Activated naive CD8-positive, alpha-beta T cell treated with anti-CD3 and anti-CD28 coated beads, Interleukin-2, amount 10 ng/mL, durations not matched to agents 7 days and 5 days (primary cell): ENCODE measurements around the gene KRTAP22-2. TPM values are rescaled to one million over a fixed set of nuclear protein-coding genes. Genes with fewer than 3 reads are reported as not detected.

Experiments used
- ATAC-seq: fragments of 150-1000 bp; cut with Tn5 transposase; one replicate; pipeline ENCODE4 v1.10.0; 2021; ENCODE audit warnings: low read depth, moderate library complexity
- POLR2A ChIA-PET: fragments of 350-600 bp; sonication (Branson Sonifier 250); formaldehyde crosslinking; loops from one replicate; lab custom pipeline; 2021; ENCODE audit warnings: antibody characterized with exemption; lab: Charles Lee
- DNase-seq: peaks from one replicate; pipeline ENCODE4 v3.0.0; 2021
- H3K27ac Mint-ChIP-seq: one replicate; pipeline ENCODE4 v1.8.0; 2022; ENCODE audit warnings: mild to moderate bottlenecking, mixed read lengths
- H3K27me3 Mint-ChIP-seq: one replicate; pipeline ENCODE4 v1.8.0; 2022; ENCODE audit warnings: mild to moderate bottlenecking, moderate library complexity, mixed read lengths
- H3K36me3 Mint-ChIP-seq: one replicate; pipeline ENCODE4 v1.8.0; 2021; ENCODE audit warnings: mild to moderate bottlenecking, mixed read lengths
- H3K4me1 Mint-ChIP-seq: one replicate; pipeline ENCODE4 v1.8.0; 2021; ENCODE audit warnings: mixed read lengths
- H3K4me3 Mint-ChIP-seq: one replicate; pipeline ENCODE4 v1.8.0; 2022; ENCODE audit warnings: mild to moderate bottlenecking, moderate library complexity, mixed read lengths
- H3K9me3 Mint-ChIP-seq: one replicate; pipeline ENCODE4 v1.8.0; 2021; ENCODE audit warnings: mixed read lengths
- total RNA-seq, 2 experiments: library from RNA; stranded (reverse); gene quantifications; one replicate each; pipeline ENCODE4 v1.2.3, GENCODE V29; 2021

KRTAP22-2 gene
- total RNA-seq, 2 experiments from 2014 or later: not detected

DNA sequence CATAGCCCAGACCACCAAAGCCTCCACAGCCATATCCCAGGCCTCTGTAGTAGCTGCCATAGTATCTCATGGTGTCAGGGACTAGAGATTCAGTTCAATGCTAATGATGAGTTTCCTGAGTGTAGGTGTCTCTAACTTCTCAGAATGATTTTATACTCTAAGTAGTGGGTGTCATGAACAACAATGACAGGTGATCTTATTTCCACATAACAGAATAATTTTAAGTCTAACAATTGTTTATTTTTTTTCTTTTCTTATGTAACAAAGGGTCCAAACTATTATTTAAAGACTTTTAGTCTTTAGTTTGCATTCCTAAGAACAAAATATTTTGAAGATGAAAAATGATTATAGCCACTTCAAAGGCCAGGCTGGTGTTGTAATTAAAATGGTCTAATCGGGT, 48.4 kb downstream of the KRTAP22-2 start, which contains the start of gene KRTAP19-6:
TSS of gene KRTAP19-6 (minus strand) at position 101 of the 400 bp plus-strand sequence. CDS start at position 70, 31 bp downstream.
- H3K9me3 Mint-ChIP-seq: peaks cover 4% of the 10 kb centered on the region
- no peaks in the 10 kb centered on the region for H3K27me3 Mint-ChIP-seq
- no peak within 1 kb of the TSS for H3K4me3 Mint-ChIP-seq
- no peaks in the 10 kb centered on the region for H3K4me1 Mint-ChIP-seq
- DNase-seq (no peak), ATAC-seq (no peak)
- H3K27ac Mint-ChIP-seq: no peak within 1 kb of the TSS
- POLR2A ChIA-PET: no interaction called here
- H3K36me3 Mint-ChIP-seq: no peaks in the 10 kb centered on the region

Other genes with a start within 250 kb of the KRTAP22-2 start
- not detected for gene KRTAP23-1, start 241.8 kb downstream of the KRTAP22-2 start, total RNA-seq
- not detected for gene KRTAP13-2, start 218.1 kb downstream of the KRTAP22-2 start, total RNA-seq
- gene KRTAP13-1, start 194.4 kb downstream of the KRTAP22-2 start, total RNA-seq: not detected
- gene KRTAP13-3, start 164.5 kb downstream of the KRTAP22-2 start, total RNA-seq: not detected
- not detected for gene KRTAP13-4, start 160.2 kb downstream of the KRTAP22-2 start, total RNA-seq
- gene KRTAP15-1, start 150.1 kb downstream of the KRTAP22-2 start, total RNA-seq: not detected
- gene KRTAP19-1, start 110.0 kb downstream of the KRTAP22-2 start, total RNA-seq: not detected
- gene KRTAP19-2, start 103.0 kb downstream of the KRTAP22-2 start, total RNA-seq: not detected
- not detected for gene KRTAP19-3, start 98.4 kb downstream of the KRTAP22-2 start, total RNA-seq
- gene KRTAP19-4, start 93.2 kb downstream of the KRTAP22-2 start, total RNA-seq: not detected
- gene KRTAP19-5, start 88.3 kb downstream of the KRTAP22-2 start, total RNA-seq: not detected
- not detected for gene KRTAP19-6, start 48.5 kb downstream of the KRTAP22-2 start, total RNA-seq
- gene KRTAP19-7, start 29.1 kb downstream of the KRTAP22-2 start, total RNA-seq: not detected
- gene KRTAP6-3, start 2.0 kb upstream of the KRTAP22-2 start, total RNA-seq: not detected
- not detected for gene KRTAP6-2, start 8.5 kb upstream of the KRTAP22-2 start, total RNA-seq
- not detected for gene KRTAP22-1, start 10.7 kb upstream of the KRTAP22-2 start, total RNA-seq
- not detected for gene KRTAP6-1, start 23.5 kb upstream of the KRTAP22-2 start, total RNA-seq
- gene KRTAP20-1, start 26.0 kb upstream of the KRTAP22-2 start, total RNA-seq: not detected
- not detected for gene KRTAP20-4, start 30.2 kb upstream of the KRTAP22-2 start, total RNA-seq
- gene KRTAP20-2, start 44.8 kb upstream of the KRTAP22-2 start, total RNA-seq: not detected
- gene KRTAP20-3, start 52.5 kb upstream of the KRTAP22-2 start, total RNA-seq: not detected
- gene KRTAP21-3, start 128.4 kb upstream of the KRTAP22-2 start, total RNA-seq: not detected
- not detected for gene KRTAP21-2, start 156.9 kb upstream of the KRTAP22-2 start, total RNA-seq
- gene KRTAP21-1, start 165.0 kb upstream of the KRTAP22-2 start, total RNA-seq: not detected
- not detected for gene KRTAP8-1, start 222.9 kb upstream of the KRTAP22-2 start, total RNA-seq
- gene KRTAP7-1, start 239.4 kb upstream of the KRTAP22-2 start, total RNA-seq: not detected